ENCODE measurements around the gene CLSTN2.

DNA sequence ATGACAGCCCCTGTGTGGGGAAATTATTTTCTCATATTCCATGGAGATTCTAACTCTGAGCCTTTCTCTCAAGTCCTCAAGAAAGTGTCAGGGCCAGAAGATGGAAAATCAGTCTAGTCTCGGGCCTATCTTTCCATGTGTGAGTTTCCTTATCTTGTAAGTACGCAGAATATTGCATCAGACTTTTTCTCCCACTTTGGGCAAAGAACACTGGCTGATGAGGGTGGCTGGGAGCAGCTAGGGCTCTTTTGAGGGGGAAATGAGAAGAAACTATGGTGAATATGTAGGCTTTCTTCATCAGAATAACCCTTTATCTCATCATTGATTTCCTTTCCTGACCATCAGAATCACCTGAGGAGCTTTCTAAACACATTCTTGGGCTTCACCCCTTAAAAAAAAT lies 264.0 kb downstream of the CLSTN2 start:
- TF ChIP-seq POLR2A (IDR thresholded peaks at IDR 0.05), result no peak
- no peak for TF ChIP-seq CTCF (IDR thresholded peaks at IDR 0.05)
